ENCODE data around the gene DPT.
A peak's percentile ranks its signal among the peaks of the same experiment; 100 is the strongest.

DPT gene

DNA sequence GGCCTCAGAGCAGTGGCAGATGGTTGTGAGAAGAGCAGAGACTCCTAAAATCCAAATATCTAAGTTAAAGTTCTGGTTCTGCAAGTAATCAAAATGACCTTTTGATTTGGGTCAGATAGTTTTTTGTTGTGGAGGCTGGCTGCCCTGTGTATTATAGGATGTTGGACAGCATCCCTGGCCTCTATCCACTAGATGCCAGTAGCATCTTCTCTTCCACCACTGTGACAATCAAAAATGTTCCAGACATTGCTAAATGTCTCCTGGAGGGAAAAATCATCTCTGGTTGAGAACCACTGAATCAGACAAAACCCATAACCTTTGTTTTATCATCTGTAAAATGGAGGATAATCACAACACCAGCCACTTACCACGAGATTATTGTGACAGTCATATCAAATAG is 5.9 kb upstream of the DPT start:
- no peak for DNase-seq

DNA sequence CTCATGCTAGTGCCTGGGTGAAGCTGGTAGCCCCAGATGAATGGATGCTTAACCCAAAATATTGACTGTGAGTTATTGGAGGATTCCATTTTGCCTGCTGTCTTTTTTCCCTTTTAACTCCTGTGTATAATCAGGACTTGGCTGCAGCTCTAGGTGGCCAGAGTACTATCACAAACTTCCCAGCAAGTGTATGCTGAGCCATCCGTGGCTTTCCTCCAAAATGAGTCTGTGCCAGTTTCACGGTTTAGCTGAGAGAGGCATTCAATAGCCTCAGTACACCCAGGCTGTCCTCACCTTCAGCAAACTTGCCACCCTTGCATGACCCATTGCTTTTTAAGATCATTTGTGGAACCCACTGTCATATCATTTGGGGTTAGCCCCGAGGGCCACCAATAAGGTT is 5.3 kb upstream of the DPT start:
- no peak for DNase-seq

DNA sequence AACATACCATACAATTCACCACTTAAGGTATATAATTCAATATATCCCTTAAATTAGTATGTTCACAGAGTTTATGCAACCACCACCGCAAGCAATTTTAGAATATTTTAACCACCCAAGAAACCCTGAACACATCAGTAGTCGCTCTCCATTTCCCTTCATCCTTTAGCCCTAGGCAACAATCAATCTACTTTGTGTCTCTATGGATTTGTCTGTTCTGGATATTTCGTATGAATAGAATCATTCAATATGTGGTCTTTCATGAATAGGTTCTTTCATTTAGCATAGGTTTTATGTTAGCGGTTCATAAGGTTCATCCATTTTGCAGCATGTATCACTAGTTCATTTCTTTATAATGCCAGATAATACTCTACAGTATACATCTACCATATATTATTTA is 4.2 kb upstream of the DPT start:
- no peak for DNase-seq

DNA sequence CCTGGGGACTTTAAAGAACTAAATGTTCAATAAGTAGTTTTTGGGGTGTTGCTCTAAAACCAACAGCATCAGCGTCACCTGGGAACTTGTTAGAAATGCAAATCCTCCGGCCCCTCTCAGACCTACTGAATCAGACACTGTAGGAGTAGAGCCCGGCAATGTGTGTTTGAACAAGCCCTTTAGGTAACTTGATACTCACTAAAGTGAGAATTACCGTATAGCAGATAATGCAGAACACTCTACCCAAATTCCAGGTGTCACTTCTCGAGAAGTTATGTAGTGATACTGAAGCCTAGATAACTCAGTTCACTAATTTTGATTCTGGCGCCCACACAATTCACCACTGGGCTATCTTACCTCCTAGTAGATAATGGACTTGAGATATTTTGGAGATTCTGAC is 3.7 kb upstream of the DPT start:
- DNase-seq: no peak

DNA sequence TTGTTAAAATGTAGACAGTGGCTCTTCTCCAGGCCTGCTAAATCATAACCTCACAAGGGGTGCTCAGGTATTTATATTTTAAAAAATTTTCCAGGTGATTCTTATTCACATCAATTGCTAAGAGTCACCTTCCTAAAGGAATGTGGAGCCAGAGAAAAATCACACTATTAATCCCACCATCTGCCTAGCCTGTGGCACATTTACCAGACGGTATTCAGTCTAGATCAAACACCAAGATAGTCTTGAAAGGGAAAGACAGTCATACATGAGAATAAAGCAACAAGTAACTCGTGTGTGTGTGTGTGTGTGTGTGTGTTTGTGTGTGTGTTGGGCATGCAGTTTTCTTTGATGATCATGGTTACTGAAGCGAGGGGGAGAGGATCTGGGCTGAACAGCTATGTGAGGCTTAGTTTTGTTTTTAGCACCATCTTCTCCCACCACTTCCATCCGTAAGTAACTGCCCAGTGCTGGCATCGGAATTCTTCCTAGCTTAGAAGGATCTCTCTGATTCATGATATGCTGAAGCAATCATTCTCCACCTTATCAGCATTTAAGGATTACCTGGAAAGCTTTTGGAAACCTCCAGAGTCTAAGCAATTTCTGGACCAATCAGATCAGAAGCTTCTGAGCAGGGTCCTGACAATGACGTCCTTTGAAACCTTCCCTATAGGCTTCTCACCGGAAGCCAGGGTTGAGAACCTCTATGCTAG is 2.4 kb upstream of the DPT start:
- DNase-seq: no peak

DNA sequence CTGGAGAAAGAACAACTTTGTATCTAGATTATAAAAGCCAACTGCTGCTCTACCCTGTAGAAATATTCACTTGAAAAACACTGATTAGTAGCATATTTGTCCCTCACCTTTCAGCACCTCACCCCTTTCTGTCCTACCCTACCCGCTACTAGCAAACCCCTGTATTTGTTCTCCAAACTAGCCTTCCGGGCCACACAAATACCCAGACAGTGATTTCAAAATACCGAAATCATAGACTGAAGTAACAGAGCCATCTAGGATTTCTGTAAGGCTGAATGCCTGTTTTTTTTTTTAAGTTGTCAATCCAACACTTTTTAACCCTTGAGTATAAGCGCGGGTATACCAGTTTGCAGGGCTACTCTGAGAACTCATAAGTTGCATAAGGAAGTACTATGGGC is 398 bp upstream of the DPT start:
- DNase-seq: no peak

DNA sequence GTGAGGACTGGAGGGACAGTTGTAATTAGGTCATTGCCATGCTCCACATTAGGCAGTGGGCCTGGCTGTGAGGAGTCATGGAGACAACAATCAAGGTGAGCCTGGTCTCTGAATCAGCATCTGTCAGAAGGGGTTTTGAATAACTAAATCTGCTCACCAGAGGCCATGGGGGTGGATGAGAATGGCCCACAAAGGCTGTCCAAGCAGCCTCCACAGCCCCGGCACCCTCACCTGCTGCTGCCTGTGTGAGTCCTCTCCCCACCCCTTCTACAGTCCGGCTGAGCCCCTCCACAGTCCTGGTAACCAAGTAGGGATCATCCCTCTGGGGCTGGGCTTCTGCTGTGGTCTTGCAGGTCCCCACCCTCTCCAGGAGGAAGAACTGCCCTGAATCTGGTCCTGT is 2.3 kb downstream of the DPT start:
- DNase-seq: no peak

DNA sequence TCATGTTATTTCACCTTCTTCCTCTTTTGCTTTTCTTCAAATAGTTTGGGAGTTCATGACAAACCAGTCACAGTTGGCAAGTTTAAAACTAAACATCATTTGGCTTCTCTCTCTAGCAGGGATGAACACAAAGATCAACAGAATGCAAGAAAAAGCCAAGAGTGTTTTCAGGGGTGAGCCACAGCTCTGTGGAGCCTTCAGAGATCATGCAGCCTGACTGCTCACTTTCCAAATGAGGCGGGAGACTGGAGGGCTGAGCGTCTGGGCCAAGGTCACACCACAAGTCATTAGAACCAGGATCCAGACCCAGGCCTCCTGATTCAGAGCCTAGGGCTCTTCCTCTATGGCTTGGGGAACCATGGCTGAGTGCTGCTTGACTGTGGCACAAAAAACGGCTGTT is 2.7 kb downstream of the DPT start:
- DNase-seq: no peak

DNA sequence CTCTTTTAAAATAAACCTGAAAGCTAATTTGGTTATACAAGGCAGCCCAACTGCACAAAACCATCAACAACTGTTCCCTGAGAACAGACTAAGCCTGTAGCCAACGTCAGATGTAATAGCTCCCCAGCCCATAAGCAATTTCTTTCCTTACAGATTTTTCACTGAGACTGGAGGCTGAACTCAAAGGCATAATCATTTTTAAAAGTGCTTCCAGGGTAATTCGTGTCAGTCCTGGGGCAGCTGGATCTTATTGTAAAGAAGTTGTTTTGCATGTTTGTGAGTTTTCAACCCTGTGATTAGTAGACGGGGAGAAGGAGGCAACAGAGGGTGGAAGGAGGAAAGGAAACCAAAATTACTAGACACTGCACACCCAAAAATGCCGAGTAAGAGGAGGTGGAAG is 3.2 kb downstream of the DPT start:
- no peak for DNase-seq

DNA sequence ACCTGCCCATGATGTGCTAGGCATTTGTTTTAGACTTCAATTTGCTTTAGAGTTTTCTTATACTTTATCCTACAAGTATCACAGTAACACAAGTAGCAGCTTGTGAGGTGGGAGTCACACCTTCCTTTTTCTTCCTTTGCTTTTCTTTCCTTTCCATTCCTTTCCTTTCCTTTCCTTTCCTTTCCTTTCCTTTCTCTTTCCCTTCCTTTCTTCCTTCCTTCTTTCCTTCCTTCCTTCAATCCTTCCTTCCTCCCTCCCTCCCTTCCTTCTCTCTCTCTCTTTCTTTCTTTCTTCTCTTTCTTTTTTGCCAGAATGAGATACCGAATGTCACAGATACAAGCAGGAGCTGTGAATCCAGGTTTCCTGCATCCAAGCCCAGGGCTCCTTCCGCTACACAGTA is 3.9 kb downstream of the DPT start:
- DNase-seq: no peak

DNA sequence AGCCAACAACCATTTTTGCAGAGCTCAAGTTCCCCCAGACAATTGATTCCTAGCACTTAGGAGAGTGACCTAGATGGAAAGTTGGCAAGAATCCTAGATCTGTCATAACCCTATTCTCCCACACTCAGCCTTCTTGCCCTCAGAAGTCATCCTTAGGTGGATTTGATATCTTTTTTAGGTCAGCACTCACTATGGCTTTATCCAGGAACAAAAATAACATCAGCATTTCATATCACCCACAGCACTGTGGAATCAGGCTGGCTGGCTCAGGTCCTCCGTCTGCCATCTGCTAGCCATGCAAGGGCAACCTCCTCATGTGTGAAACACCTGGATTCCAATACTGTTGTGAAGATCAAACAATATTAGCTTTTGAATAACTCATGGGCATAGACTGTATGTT is 6.0 kb downstream of the DPT start:
- no peak for DNase-seq

DNA sequence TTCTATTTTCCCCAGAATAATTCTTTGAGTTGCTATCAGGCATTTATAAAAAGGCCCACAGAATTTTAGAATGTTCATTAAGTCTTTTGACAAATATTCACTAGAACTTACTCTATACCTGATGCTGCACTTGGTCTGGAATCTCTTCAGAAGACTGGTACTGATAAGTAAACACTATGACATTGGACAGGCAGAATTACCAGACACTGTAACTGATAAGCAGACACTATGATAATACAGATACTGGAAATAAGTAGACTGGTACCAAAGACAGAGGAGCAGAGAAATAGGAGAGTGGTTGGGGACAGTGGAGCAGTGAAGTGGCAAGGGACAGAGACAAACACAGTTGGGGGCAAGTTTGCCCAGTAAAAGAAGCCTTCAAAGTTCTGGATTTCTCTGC is 8.2 kb downstream of the DPT start:
- DNase-seq: no peak

DNA sequence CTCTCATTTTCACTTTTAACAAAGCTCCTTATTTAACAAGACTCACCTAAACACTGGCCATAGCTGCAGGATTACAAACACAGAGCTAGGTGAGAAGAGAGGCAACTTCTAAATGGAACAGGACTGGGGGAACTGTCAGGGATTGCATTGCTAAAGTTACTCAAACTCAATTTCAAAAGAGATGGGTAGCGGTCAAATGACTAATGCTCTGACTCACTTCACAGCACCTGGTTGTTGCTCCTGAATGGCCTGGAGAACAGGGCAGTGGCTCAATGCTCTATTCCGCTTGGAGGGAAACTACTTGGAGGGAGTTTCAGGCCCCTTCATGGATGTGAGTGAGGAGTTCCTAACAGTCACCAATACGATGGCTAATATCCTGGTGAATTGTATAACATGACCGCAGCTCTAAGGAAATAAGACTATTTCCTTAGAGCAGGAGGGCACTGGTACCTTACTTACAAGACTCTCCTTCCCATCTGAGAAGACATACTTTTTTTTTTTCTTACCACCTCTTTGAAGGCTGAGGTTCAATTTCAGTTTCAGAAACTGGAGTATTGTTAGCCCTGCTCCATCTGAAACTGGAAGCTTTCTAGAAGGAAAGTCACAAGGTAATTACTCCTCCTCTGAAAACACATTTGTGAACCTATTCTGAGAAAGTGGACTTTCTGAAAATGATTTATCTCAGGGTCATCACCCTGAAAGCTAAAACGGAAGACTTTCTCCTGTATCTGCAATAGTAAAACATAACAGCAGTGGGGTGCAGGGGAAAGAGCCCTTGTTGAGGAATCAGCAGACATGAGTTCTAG is 9.5 kb downstream of the DPT start:
- no peak for DNase-seq

DNA sequence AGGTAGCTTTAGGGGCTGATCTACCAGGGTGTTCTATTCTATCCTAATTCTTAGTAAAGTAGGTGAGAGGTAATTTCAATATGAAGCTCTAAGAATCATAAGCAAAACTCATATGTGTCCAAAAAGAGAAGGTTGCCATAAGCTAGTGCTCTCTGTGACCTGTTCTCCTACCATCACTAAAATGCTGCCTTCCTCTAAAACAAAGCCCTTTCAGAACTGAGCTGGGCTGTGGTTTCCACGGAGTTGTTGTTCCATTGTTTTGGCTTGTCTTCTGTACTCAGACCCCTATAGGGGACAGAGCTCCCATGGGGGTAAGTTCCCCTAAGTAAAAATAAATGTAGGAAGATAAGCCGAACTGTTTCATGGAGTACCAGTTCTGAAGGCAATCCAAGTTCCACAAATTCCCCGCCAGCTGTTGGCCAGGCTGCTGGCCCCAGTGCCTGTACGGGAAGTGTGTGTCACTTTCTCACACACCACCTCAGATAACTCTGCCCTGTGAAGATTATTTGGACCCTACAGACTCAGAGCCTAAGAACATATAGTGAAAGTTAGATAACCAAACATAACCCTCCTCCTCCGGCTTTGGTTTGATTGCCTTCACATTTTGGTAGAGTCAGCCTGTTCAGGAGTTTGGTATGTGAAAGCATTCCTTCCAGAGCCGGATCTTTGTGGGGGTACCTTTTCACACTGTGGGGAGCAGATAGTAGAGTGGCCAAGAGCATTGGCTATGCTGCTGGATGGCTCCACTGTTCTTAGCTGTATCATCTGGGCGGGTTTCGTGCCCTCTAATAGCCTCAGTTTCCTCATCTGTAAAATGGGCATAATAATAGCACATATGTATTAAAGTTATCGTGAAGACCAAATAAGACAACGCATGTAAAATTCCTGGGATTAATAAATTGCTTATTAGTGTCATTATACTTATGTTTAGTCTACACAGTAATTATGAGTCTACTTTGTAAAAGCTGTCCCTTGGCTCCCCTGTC is 10.8 kb downstream of the DPT start:
- DNase-seq: no peak

DNA sequence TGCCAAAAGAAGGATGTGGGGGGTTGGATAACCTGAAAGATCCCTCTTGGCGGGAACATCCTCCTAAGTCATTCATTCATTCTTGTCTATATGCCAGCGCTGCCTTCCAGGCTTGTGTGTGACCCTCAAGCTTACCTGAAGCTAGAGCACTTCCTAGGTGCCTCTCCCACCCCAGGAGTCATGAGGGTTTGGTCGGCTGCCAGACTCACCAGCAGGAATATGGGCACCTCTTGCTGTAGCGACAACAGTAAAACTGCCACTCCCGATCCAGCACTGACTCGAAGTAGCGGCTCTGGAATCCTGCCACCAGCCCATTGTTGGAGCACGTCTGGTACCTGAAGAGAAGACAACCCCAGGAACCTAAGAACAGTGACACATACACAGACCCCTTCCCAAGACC is 15.0 kb downstream of the DPT start:
- DNase-seq: peak in 1 of 14 donors; percentile 1

DNA sequence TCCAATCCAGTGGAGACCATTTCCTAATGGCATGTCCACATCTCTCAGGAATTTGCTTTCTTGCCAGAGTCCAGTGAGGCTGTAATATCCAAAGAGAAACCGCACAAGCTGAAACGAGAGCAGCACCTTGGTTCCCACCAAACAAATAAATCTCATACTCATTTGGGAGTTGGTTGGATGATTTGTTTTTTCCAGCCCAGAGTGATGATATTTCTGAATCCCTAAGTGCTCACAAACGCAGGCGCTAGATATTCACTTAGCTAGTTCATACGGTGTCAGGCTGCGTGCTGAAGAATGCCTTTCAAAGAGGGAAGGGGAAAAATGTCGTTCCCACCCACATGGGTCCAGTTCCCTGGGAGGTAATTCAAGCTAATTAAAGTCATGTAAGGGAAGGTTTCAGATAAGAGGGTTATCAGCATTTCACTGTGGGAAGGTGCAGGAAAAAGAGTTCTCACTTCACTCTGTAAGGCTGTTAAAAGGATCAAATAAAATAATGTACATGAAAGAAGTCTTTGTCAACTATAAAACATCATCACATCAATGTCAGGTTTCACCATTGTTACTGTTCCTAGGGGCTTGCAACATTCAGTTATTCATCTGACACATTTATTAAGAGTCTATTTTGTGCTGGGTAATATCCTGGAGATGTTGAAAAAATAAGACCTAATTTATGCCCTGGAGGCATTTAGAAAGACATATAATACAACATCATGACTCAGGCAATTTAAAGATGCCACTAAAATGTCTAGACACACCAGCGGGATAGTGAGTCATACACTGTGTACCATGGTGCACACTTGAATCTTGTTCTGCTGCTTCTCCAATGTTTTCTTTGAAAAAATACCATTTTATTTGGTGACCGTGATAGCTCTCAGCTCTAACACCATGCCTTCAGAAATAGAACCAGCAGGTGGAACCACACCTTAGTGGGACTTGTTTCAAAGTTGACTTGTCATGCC is 19.3 kb downstream of the DPT start:
- no peak for DNase-seq

DNA sequence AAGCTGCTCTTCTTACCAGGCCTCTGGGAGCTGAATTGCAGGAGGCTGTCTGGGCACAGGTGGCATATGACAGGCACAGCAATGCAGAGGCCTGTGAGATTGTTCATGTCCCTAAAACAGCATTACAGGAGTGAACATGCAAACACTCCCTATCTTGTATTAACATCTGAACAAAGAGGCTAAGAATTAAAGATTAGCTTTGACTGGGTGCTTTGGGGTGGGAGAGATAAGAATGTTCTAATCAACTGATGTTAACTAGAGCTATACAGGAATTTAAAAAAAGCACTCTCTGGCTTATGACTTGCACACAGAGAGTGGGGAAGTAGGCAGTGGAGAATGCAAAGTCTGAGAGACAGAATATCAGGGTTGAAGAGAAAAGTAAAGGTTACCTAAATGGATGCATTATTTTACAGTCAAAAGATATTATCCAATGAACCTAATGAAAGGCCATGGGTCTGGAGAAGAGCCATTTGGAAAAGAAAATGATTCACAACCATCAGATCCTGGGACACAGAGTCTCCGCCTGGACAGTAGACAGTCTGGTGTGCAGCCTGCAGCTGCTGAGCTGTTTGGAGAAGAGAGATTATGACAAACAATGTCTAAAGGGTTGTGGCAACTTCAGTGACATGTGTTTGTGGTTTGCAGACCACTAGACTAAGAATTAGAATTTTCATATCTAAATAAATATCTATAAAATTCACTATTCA is 20.2 kb downstream of the DPT start:
- no peak for DNase-seq

DNA sequence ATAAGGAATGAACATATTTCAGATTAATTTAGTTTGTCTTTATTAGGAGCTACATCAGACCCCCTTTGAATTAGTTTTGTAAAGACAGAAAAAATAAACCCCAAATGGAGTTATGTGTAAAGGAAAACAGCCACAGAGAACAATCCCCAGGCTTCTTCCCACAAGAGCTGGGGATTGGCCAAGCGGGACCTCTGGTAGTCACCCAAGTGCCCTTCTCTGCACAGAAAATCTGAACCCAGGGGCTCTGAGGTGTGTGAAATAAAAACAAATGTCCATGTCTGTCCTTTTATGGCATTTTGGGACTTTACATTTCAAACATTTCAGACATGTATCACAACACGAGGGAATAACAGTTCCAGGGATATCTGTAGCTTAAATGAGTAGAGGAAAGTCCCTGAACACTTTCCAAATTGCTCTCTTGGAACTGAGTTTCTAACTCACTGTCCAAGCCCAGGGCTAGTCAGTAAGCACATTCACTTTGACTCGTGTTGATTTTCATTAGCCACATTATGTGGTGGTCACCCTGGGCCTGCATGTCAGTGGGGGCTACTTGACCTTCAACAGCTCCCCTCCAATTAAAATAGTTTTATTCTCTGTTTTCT is 22.5 kb downstream of the DPT start:
- no peak for DNase-seq

DNA sequence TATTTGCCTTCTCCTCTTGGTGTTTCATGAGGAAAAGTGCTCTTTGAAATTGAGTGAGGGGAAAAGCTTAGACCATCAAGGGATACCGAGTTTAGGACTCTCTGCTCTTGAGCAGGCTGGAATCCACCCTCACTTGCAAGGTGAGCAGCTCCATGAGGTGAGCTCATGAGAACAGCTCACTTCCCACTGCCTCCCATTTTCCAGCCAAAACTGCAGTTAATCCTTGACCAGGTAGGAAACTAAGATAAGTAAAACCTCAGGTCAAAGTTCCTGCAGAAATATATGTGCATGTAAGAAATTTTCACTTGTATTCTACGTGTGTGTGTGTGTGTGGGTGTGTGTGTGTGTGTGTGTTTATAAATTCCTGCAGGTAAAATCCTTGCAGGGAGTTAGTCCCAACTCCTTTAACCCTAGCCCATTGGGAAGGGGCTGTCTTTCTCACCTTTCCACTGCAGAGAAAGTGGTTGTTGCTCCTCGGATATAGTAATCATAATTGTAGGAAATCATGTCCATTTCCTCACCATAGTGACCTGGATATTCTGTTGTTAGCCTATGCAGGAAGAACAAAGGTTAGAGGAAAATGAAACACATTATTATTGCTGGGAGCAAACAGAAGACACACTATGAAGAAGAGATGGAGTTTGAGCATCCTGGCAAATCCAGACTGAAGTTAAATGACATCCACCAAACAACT is 28.3 kb downstream of the DPT start:
- no peak for DNase-seq

DNA sequence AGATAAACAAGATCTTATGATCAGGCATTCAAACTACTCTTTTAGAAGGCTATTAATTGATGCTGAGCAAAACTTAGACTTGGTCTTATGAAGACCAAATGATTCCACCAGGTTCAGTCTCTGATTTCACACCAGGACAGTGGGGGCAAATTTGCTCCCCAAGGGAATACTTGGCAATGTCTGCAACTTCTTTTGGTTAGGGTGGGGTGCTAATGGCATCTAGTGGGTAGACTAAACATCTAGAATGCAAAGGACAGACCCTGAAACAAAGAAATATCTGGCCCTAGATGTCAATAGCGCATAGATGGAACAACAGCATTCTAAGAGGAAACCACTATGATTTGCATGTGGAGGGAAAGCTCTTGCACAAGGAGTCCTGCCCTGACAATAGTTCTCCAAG is 30.6 kb downstream of the DPT start:
- DNase-seq: no peak

Measured in C1 segment of cervical spinal cord (tissue), 14 donors.